Type B pancreatic cell (in vitro differentiated cells): Measurements from ENCODE around the gene ANKUB1. TPM values are rescaled to one million over a fixed set of nuclear protein-coding genes. Genes with fewer than 3 reads are reported as not detected.

Experiments used
- DNase-seq: peaks from one replicate; pipeline ENCODE4 v3.0.0; 2021; ENCODE audit warnings: mixed read lengths; ENCODE audit not compliant: unreplicated experiment; ENCODE audit errors: extremely low spot score
- H3K27ac Mint-ChIP-seq: 2 replicates; pipeline ENCODE4 v1.8.0; 2021; ENCODE audit warnings: mild to moderate bottlenecking, mixed read lengths
- H3K27me3 Mint-ChIP-seq: 2 replicates; pipeline ENCODE4 v1.8.0; 2021; ENCODE audit warnings: mixed read lengths
- H3K36me3 Mint-ChIP-seq: 2 replicates; pipeline ENCODE4 v1.8.0; 2021; ENCODE audit warnings: mixed read lengths
- H3K4me1 Mint-ChIP-seq: one replicate; pipeline ENCODE4 v1.8.0; 2021; ENCODE audit warnings: mixed read lengths; ENCODE audit not compliant: unreplicated experiment
- H3K4me3 Mint-ChIP-seq: 2 replicates; pipeline ENCODE4 v1.8.0; 2021; ENCODE audit warnings: mild to moderate bottlenecking, mixed read lengths
- H3K9me3 Mint-ChIP-seq: 2 replicates; pipeline ENCODE4 v1.8.0; 2021; ENCODE audit warnings: mixed read lengths
- CTCF ChIP-seq: fragments of 200-600 bp; sonication (generic); conservative IDR thresholded peaks from 2 replicates; pipeline ENCODE4 v1.5.0; 2021; ENCODE audit warnings: antibody characterized with exemption, mild to moderate bottlenecking
- total RNA-seq: library from RNA; stranded (reverse); gene quantifications from 2 replicates; pipeline ENCODE4 v1.2.1, GENCODE V29; 2021; ENCODE audit warnings: low replicate concordance

The ANKUB1 gene
- total RNA-seq, 1 donor from 2014 or later = 0.82 TPM

GRCh38 chr3:149781211-149781610, 11.1 kb downstream of the ANKUB1 start:
- no peaks in the 10 kb centered on the region for H3K36me3 Mint-ChIP-seq
- H3K27ac Mint-ChIP-seq = no peak overlapping the region
- no peak overlapping the region for H3K4me3 Mint-ChIP-seq
- DNase-seq = no peak
- H3K4me1 Mint-ChIP-seq = peaks cover 5% of the 10 kb centered on the region
- H3K27me3 Mint-ChIP-seq = no peaks in the 10 kb centered on the region
- peaks cover 5% of the 10 kb centered on the region for H3K9me3 Mint-ChIP-seq
- TF ChIP-seq CTCF = no peak

DNA sequence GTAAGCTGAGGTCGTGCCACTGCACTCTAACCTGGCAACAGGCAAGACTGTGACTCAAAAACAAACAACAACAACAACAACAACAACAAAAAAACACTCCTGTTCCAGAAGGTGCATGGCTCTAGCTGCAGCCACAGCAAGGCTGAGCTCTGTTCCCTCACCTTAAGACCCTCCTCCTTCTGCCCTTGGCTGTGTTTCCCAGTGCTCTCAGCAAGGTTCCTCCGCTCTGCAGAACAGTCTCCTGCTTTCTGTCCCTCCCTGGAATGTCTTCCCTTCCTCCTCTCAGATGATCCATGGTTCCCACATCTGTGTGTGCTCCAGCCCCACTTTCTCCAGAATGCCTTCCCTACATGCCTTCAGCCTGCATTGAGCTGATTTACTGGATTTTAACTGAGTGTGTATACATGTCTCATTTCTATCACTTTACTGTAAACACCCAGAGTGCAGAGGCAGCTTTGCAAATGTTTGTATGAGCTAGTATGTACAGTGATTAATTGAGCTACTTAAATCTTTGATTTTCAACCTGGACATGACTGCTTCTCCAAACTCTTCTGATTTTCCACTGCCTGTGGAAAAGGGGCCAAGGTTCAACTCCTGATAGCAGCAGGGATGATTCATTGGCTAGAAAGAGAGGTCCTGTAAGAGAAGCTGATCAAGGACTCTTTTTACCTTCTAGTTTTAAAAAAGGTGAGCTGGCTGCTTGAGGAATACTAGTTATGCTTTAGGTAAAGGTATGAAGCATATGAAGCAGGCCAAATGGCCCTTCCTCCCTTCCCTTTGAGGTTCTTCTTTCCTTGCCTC, 14.7 kb downstream of the ANKUB1 start:
- Mint-ChIP-seq H3K4me1 (no peaks in the 10 kb centered on the region), H3K27me3 (no peaks in the 10 kb centered on the region), H3K36me3 (no peaks in the 10 kb centered on the region), H3K4me3 (no peak overlapping the region), H3K27ac (no peak overlapping the region), H3K9me3 (no peaks in the 10 kb centered on the region)
- TF ChIP-seq CTCF = no peak
- no peak for DNase-seq

GRCh38 chr3:149776170-149776569, 16.2 kb downstream of the ANKUB1 start:
- H3K36me3 Mint-ChIP-seq = no peaks in the 10 kb centered on the region
- H3K27me3 Mint-ChIP-seq = peaks cover 2% of the 10 kb centered on the region
- DNase-seq = no peak
- TF ChIP-seq CTCF = no peak
- H3K9me3 Mint-ChIP-seq = no peaks in the 10 kb centered on the region
- no peak overlapping the region for H3K4me3 Mint-ChIP-seq
- H3K27ac Mint-ChIP-seq = no peak overlapping the region
- no peaks in the 10 kb centered on the region for H3K4me1 Mint-ChIP-seq

GRCh38 chr3:149772861-149773260, 19.5 kb downstream of the ANKUB1 start:
- Mint-ChIP-seq H3K27me3 (peaks cover 2% of the 10 kb centered on the region), H3K36me3 (no peaks in the 10 kb centered on the region), H3K4me3 (no peak overlapping the region), H3K9me3 (no peaks in the 10 kb centered on the region), H3K4me1 (no peaks in the 10 kb centered on the region), H3K27ac (no peak overlapping the region)
- no peak for DNase-seq
- TF ChIP-seq CTCF = no peak

- DNase-seq = no peak
- peak; percentile 88 for TF ChIP-seq CTCF
- no peak overlapping the region for H3K27ac Mint-ChIP-seq
- H3K9me3 Mint-ChIP-seq = no peaks in the 10 kb centered on the region
- H3K4me1 Mint-ChIP-seq = no peaks in the 10 kb centered on the region
- H3K4me3 Mint-ChIP-seq = no peak overlapping the region
- H3K36me3 Mint-ChIP-seq = no peaks in the 10 kb centered on the region
- peaks cover 2% of the 10 kb centered on the region for H3K27me3 Mint-ChIP-seq
Measured at GRCh38 chr3:149771652-149772271, 20.6 kb downstream of the ANKUB1 start.
